PC-3 (cell line): Measurements from ENCODE around the gene AOAH. TPM values are rescaled to one million over a fixed set of nuclear protein-coding genes. Genes with fewer than 3 reads are reported as not detected.

Experiments
- ATAC-seq: fragments of 200-7000 bp; cut with Tn5 transposase; 2 replicates; pipeline ENCODE4 v1.9.1; 2020; ENCODE audit warnings: mild to moderate bottlenecking, moderate library complexity
- BruUV-seq: library from RNA; stranded (reverse); fragments of 400-500 nt; replicated peaks from 2 replicates; lab custom pipeline; 2021; lab: Mats Ljungman, UMichigan
- CTCF ChIA-PET: fragments of 300-600 bp; sonication (Branson Sonifier 250); formaldehyde crosslinking; loops from one replicate; lab custom pipeline; 2022; ENCODE audit warnings: antibody characterized with exemption; lab: Charles Lee
- POLR2A ChIA-PET: fragments of 300-600 bp; sonication (Branson Sonifier 250); formaldehyde crosslinking; loops from one replicate; lab custom pipeline; 2022; ENCODE audit warnings: antibody characterized with exemption; ENCODE audit not compliant: unreplicated experiment; lab: Charles Lee
- DNase-seq: peaks from one replicate; pipeline ENCODE4 v3.0.0-alpha.2; 2015
- H2AFZ ChIP-seq: fragments of 300-600 bp; sonication (generic); 2 replicates; pipeline ENCODE4 v1.6.0; 2016; ENCODE audit warnings: antibody characterized with exemption, low read length
- H3F3A ChIP-seq: fragments of 300-600 bp; sonication (generic); one replicate; pipeline ENCODE4 v1.6.0; 2017; ENCODE audit warnings: antibody characterized with exemption, low read length, control low read depth, mild to moderate bottlenecking; ENCODE audit not compliant: unreplicated experiment
- H3K27ac ChIP-seq: fragments of 300-600 bp; sonication (generic); 2 replicates; pipeline ENCODE4 v1.5.1; 2016; ENCODE audit warnings: mild to moderate bottlenecking, low read length
- H3K27me3 ChIP-seq: fragments of 300-600 bp; sonication (generic); 2 replicates; pipeline ENCODE4 v1.6.1; 2016; ENCODE audit warnings: low read length, mixed read lengths
- H3K36me3 ChIP-seq: fragments of 300-600 bp; sonication (generic); 2 replicates; pipeline ENCODE4 v1.6.1; 2016; ENCODE audit warnings: low read depth, mixed run types, low read length, mixed read lengths
- H3K4me1 ChIP-seq: fragments of 300-600 bp; sonication (generic); 2 replicates; pipeline ENCODE4 v1.5.1; 2016; ENCODE audit warnings: low read length; ENCODE audit not compliant: insufficient read depth
- H3K4me2 ChIP-seq: fragments of 300-600 bp; sonication (generic); 2 replicates; pipeline ENCODE4 v1.6.0; 2016; ENCODE audit warnings: low read length
- H3K4me3 ChIP-seq: fragments of 300-600 bp; sonication (generic); 2 replicates; pipeline ENCODE4 v1.5.1; 2016; ENCODE audit warnings: mild to moderate bottlenecking, low read length, mixed read lengths
- H3K79me2 ChIP-seq: fragments of 300-600 bp; sonication (generic); 2 replicates; pipeline ENCODE4 v1.6.1; 2017; ENCODE audit warnings: low read length, mixed read lengths
- H3K9ac ChIP-seq: fragments of 300-600 bp; sonication (generic); 2 replicates; pipeline ENCODE4 v1.6.0; 2016; ENCODE audit warnings: mild to moderate bottlenecking, low read length
- H3K9me2 ChIP-seq: fragments of 300-600 bp; sonication (generic); replicated peaks from 2 replicates; pipeline ENCODE4 v1.6.1; 2016; ENCODE audit warnings: mixed run types, low read length, mixed read lengths
- H3K9me3 ChIP-seq: fragments of 300-600 bp; sonication (generic); 2 replicates; pipeline ENCODE4 v1.6.1; 2016; ENCODE audit warnings: low read length, mixed read lengths
- H4K20me1 ChIP-seq: fragments of 300-600 bp; sonication (generic); 2 replicates; pipeline ENCODE4 v1.6.1; 2016; ENCODE audit warnings: low read length, mixed read lengths
- CTCF ChIP-seq: fragments of 300-600 bp; sonication (generic); conservative IDR thresholded peaks from 2 replicates; pipeline ENCODE4 v1.5.1; 2017; ENCODE audit warnings: antibody characterized with exemption, low read depth, mild to moderate bottlenecking, low read length
- EZH2 ChIP-seq: fragments of 300-600 bp; sonication (generic); IDR thresholded peaks from one replicate; pipeline ENCODE4 v1.6.1; 2017; ENCODE audit warnings: antibody characterized with exemption, mild to moderate bottlenecking, low read length; ENCODE audit not compliant: unreplicated experiment
- EZH2phosphoT487 ChIP-seq: fragments of 300-600 bp; sonication (generic); IDR thresholded peaks from 2 replicates; pipeline ENCODE4 v1.6.1; 2018; ENCODE audit warnings: mild to moderate bottlenecking, antibody characterized with exemption, low read length, borderline replicate concordance
- intact Hi-C: fragments of 100-400 bp; cut with micrococcal nuclease; formaldehyde crosslinking; loops from 2 replicates; pipeline ENCODE4 v1.9.0; 2023
- total RNA-seq: library from RNA; depleted of rRNA; stranded (reverse); fragments of >200 nt; gene quantifications from 2 replicates; pipeline ENCODE4 v1.2.3, GENCODE V29; 2014

The AOAH gene
- total RNA-seq, 1 experiment from 2014 or later, result not detected

GRCh38 chr7:36762394-36762793 is 38.1 kb upstream of the AOAH start:
- Histone ChIP-seq H3K4me3 (no peak overlapping the region), H3K79me2 (no peaks in the 10 kb centered on the region), H4K20me1 (no peaks in the 10 kb centered on the region), H3K27me3 (no peaks in the 10 kb centered on the region), H3K9me3 (no peaks in the 10 kb centered on the region), H2AFZ (no peak overlapping the region), H3K9ac (no peak overlapping the region), H3K4me1 (no peaks in the 10 kb centered on the region), H3K9me2 (no peaks in the 10 kb centered on the region), H3K36me3 (no peaks in the 10 kb centered on the region), H3K27ac (no peak overlapping the region), H3F3A (no peaks in the 10 kb centered on the region), H3K4me2 (no peak overlapping the region)
- CTCF ChIA-PET, result no interaction called here
- intact Hi-C loops, result no loop called here
- DNase-seq, result no peak
- POLR2A ChIA-PET, result no interaction called here
- TF ChIP-seq EZH2, result no peak
- no peak for TF ChIP-seq CTCF
- no peak for TF ChIP-seq EZH2phosphoT487
- no peak for ATAC-seq
- no TSS peak for BruUV-seq

DNA sequence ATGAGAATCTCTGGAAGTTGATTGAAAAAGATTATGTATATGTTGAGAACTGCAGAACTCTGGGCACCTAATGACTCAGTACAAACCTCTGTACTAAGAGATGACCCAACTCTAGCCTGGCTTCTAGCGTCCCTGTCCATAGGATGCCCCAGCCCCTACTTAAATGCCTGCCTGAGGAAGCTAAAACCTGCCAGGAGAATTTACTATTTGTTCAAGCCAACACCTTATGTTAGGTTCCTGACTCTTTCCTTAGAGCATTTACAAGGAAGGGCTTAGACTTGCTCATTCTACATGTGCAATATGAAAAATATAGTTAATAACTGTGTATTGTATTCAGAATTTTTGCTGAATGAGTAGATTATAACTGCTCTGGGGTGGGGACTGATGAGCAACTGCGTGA is 37.5 kb upstream of the AOAH start:
- CTCF ChIA-PET, result no interaction called here
- intact Hi-C loops, result no loop called here
- Histone ChIP-seq H3K4me3 (no peak overlapping the region), H4K20me1 (no peaks in the 10 kb centered on the region), H3K36me3 (no peaks in the 10 kb centered on the region), H3K79me2 (no peaks in the 10 kb centered on the region), H3F3A (no peaks in the 10 kb centered on the region), H3K9me3 (no peaks in the 10 kb centered on the region), H3K27ac (no peak overlapping the region), H3K4me2 (no peak overlapping the region), H3K9ac (no peak overlapping the region), H3K4me1 (no peaks in the 10 kb centered on the region), H3K9me2 (no peaks in the 10 kb centered on the region), H3K27me3 (no peaks in the 10 kb centered on the region), H2AFZ (no peak overlapping the region)
- POLR2A ChIA-PET, result interaction anchor here (0.6 kb wide), 1 partner anchor 81 kb away, joined by 4 read pairs; no protein-coding TSS in a partner anchor
- ATAC-seq (no peak), DNase-seq (no peak)
- no peak for TF ChIP-seq EZH2
- TF ChIP-seq CTCF, result no peak
- no peak for TF ChIP-seq EZH2phosphoT487
- no TSS peak for BruUV-seq

GRCh38 chr7:36760856-36761762 is 36.8 kb upstream of the AOAH start:
- no peak overlapping the region for H3K27ac ChIP-seq
- intact Hi-C loops, result no loop called here
- no peaks in the 10 kb centered on the region for H3K9me3 ChIP-seq
- ChIA-PET CTCF (no interaction called here), POLR2A (interaction anchor here (0.6 kb wide), 1 partner anchor 81 kb away, joined by 4 read pairs; no protein-coding TSS in a partner anchor)
- ATAC-seq (no peak), DNase-seq (no peak)
- H3F3A ChIP-seq, result no peaks in the 10 kb centered on the region
- H4K20me1 ChIP-seq, result no peaks in the 10 kb centered on the region
- no TSS peak for BruUV-seq
- H3K9ac ChIP-seq, result no peak overlapping the region
- H3K27me3 ChIP-seq, result no peaks in the 10 kb centered on the region
- no peak overlapping the region for H3K4me3 ChIP-seq
- no peaks in the 10 kb centered on the region for H3K4me1 ChIP-seq
- no peaks in the 10 kb centered on the region for H3K9me2 ChIP-seq
- no peaks in the 10 kb centered on the region for H3K36me3 ChIP-seq
- TF ChIP-seq EZH2, result no peak
- H3K79me2 ChIP-seq, result no peaks in the 10 kb centered on the region
- H3K4me2 ChIP-seq, result no peak overlapping the region
- H2AFZ ChIP-seq, result no peak overlapping the region
